ENCODE data around the gene ZNF511.

The ZNF511 gene

DNA sequence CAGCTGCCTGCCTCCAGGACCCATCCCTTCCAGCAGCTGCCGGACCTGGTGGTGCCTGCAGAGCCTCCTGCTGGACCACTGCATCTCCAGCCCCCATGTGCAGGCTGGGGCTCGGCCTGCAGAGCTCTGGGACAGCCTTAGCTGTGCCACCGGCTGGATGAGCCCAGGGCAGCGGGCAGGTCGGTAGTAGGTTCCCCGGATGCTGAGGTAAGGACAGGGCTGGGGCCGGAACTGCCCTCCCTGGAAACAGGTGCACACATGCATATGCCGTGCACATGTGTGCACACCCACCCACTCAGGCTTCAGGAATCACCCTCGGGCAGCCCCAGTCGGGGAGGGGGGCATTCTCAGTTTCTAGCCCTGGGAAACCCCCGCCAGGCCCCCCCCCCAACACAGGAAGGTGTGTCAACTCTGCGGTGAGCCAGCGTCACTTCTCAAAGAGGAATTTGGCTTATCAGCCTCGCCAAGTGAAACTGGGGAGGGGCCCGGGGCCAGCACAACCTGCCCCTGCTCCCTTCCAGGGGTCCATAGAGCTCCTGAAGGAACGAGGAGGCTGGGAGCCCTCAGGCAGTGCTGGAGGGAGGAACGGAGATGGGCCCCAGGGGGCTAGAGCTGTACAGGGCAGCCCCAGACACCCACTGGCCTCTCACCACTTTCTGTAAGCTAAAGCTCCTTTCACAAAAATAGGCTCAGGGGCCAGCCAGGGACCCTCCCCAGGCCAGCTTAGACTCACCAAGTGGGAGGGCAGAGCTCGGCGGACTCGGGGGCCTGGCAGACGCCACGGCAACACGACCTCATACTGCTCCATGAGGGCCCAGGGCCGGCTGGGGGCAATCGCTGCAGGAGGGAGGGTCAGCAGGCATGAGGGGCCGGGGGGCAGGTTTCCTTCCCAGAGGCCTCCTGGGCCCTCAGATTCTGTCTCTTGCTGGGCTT lies 33.7 kb upstream of the ZNF511 start:
- DNase-seq (ENCODE audit: low read depth in 2 of 2) = peak; percentile 45 to 57

DNA sequence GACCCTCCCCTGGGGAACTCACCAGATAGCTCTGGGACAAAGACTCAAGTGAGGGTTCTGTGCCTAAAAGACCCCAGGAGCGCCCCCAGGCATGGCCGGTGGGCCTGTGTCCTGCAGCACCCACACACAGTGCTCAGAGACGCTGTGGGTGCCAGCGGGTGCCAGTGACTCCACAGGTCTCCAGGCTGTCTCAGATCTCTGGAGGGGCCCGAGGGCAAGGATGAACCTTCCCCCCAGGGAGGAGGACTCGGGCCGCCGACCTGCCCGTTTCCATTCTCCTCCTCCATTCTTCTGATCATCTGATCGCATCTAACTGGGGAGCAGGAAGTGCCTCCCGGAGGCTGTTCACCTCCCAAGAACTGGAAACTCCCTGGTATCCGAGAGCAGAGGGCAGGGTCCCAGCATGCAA lies 33.0 kb upstream of the ZNF511 start:
- DNase-seq (ENCODE audit: low read depth in 2 of 2) = peak in 1 of 2 donors; percentile 33

DNA sequence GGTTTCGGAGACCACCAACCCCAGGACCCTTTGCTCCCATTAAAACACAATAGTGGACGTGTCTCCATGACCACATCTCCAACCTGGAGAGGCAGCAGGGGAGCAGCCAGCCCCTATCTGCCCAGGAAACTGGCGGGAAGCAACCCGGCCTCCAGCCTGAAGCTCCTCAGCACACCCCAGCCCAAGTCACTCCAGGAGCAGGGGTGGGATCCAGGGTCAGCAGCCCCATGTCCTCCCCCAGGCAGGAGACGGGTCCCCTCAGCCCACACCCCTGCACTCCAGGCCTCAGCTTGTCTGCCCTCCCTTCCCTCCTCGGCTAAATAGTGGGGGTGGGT lies 32.6 kb upstream of the ZNF511 start:
- no peak for DNase-seq (ENCODE audit: low read depth in 2 of 2)

- peak in 1 of 2 donors; percentile 48 for DNase-seq (ENCODE audit: low read depth in 2 of 2)
These were observed 32.1 kb upstream of the ZNF511 start, which contains the start of gene ADAM8 for GRCh38 chr10:133276435-133277201. Gene ADAM8 (minus strand): TSS chr10:133276868. CDS start chr10:133276817, 51 bp downstream.

DNA sequence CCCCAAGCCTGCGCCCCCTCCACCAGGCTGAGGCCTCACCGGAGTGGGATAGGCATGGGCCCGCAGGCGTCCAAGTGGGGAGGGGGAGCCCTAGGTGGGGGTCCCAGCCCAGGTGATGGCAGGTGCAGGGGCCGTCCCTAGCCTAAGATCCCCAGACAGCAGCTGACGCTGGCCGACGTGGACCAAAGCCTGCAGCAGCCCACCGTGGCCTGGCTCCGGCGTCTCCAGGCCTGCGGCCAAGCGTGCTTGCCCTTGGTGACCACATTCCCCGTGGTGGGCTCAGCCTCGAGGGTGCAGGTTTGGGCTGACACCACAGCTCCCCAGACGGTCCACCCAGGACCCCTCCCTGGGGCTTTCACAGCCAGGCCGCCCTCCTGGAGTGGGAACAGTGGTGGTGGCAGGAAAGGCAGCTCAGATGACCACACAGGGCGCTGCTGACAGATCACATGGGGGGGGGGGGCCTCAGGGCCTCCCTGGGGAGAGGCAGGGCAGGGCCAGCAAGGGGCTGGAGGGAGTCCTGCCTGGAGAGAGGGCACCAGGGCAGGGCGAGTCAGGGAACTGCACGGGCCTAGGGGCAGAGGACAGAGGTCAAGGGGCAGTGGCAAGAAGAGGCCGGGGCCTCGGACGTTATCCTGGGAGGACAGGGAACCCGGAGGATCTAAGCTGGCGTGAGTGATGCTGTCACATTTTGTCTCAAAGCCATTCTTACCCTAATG lies 31.3 kb upstream of the ZNF511 start:
- no peak for DNase-seq (ENCODE audit: low read depth in 2 of 2)

DNA sequence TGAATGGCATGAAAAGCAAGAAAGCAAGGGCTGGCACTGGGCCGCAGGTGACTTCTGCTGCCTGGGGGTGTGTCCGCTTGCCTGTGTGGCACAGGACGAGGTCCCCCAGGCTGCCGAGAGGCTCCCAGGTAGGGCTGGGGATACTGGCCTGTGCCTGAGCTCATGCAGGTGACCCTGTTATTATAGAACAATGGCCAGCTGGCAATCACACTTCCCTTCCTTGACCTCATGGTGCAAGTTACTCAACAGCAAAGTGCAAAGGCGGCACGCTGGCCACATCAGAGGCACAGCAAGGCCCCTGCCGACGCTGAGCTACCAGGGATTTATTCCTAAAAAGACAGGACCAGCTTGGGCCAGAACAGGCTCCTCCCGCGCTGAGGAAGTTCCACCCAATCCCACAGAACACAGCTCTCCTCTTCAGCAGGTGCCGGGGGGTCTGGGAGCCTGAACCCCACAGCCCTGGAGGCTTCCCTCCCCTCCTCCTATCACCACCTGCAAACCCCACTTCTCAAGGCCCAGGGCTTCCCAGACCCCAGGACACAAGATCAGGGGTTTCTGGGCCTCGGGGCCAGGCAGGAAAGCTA lies 30.6 kb upstream of the ZNF511 start:
- DNase-seq (ENCODE audit: low read depth in 2 of 2) = no peak

GRCh38 chr10:133278577-133279265 lies 30.0 kb upstream of the ZNF511 start:
- DNase-seq (ENCODE audit: low read depth in 2 of 2) = peak; percentile 39 to 44

DNA sequence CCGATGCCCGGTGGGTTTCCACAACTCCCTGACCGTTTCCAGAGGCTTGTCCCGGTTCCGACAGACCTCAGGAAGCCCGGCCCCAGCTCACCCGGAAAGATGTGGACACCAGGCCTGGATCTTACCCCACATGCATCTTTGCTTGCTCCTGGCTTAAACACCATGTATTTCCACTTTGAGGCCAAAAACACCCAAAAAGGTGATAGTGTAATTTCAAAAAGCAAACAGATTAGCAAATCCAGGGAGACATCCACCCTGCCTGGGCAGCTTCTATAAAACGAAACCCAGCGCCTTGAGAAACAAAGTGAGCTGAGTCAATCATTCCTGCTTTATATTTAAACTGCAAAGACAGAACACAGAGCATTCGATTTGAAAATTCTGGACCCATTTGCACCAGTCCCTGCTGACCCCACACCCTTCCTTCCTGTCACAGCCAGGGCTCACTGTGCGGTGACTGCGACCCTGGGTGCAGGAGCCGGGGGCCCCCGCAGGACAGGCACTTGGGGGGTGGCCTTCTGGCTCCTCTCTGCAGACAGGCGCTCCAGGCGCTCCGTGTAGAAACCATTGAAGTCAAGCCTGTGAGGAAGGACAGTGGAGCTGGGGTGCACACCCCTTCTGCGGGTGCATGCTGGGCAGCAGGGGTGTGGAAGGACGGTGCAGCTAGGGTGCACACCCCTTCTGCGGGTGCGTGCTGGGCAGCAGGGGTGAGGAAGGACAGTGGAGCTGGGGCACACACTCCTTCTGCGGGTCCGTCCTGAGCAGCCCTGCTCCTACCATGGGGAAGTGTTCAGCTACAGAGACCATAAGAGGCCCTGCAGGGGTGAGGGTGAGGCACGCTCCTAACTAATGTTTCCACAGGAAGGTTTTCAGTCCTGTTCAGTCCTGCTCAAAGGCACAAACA lies 29.1 kb upstream of the ZNF511 start:
- no peak for DNase-seq (ENCODE audit: low read depth in 2 of 2)

- DNase-seq (ENCODE audit: low read depth in 2 of 2) = no peak
These were observed 28.2 kb upstream of the ZNF511 start for GRCh38 chr10:133280391-133281059.

- DNase-seq (ENCODE audit: low read depth in 2 of 2) = no peak
These were observed 27.6 kb upstream of the ZNF511 start for GRCh38 chr10:133281084-133281483.

GRCh38 chr10:133281628-133282372 lies 26.9 kb upstream of the ZNF511 start:
- no peak for DNase-seq (ENCODE audit: low read depth in 2 of 2)

DNA sequence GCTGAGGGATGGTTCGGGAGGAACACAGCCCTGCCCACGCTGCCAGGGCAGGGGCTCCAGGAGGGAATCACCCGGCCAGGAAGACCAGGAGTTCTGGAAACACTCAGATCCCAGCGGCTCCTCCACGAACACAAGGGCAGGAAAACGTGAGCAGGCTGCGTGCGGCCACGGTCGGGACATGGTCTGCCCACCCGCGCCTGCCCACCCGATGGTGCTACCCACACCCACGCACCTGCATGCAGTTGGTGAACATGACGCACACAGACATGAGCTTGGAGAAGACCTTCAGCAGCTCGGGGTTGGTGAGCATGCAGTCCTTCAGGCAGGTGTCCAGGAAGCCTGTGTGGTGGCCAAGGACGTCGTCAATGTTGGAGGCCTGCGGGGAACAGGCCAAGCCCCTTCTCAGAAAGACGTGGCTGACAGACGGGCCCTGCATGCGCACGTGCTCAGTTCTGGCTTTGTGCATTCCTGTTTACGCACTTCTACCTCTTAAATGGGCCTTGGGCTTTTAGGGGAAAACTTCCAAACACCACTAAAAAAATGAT lies 25.8 kb upstream of the ZNF511 start:
- DNase-seq (ENCODE audit: low read depth in 2 of 2) = no peak

DNA sequence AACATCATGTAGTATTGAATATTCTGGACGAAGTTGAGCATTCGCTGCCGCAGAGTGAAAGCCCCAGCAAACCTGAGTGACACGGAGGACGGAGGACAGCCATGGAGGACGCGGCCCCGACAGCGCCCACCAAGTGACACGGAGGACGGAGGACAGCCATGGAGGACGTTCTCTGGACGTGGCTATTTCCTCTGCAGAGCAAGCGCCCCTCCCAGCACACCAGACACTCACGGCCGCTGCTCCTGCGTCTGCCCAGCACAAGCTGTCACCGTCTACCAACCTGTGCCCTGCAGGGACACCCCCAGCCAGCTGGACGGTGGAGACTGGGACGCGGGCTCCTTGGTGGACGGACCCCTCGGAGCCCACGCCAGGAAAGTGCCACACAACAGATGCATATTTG lies 24.8 kb upstream of the ZNF511 start:
- no peak for DNase-seq (ENCODE audit: low read depth in 2 of 2)

DNA sequence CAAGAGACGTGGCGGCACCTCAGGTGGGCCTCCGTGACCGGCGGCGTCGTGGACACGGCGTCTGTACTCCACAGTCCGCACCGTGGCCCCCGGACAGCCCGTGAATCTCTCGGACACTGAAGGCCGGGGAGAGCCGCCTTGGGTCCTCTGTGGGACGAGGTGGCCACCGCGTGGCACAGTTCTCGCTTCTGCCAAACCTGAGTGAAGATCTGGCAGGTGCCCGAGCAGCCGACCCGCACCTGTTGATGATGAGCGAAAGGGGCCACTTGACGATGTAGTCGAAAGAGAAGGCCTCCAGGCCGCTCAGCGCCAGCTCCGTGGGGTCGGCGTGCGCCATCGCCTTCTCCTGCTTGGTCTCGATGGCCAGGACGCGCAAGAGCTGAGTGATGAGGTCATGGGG lies 23.5 kb upstream of the ZNF511 start:
- DNase-seq (ENCODE audit: low read depth in 2 of 2) = no peak

DNA sequence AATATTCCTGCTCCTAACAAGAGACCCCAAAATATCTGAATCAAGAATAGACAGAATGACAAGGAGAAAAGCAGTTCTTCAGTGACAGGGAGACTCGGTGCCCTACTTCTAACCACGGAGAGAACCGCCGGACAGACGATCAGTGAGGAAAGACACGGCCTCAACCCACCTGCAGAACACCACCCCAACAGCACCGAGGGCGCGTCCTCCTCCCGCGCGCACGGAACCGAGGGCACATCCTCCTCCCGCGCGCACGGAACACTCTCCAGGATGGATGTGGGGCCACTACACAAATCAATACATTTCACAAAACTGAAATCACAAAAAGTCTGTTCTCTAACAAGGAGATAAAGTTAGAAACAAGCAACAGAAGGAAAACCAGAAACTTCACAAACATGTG lies 22.3 kb upstream of the ZNF511 start:
- no peak for DNase-seq (ENCODE audit: low read depth in 2 of 2)

DNA sequence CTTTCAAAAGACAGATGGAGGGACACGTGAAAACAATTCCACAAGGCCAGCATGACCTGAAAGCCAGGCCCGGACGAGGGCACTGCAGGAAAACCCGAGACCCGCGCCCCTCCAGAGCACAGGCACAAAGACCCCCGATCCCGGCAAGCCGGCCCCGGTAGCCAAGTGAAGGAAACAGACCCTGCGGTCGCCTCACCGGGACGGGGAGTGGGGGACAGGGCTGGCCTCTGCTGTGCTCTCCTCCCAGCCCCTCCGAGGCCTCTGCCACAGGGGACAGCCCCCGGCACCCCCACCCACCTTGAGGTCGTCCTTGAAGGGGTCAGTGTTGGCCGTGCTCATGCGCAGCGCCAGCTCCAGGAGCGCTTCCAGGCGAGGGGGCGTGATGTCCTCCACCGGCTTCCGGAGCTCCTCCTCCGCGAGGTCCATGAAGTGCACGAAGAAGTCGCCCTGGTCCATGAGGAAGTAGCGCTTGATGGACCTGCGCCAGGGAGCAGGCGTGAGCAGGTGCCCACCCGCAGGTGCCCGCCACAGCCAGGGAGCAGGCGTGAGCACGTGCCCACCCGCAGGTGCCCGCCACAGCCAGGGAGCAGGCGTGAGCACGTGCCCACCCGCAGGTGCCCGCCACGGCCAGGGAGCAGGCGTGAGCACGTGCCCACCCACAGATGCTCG lies 20.7 kb upstream of the ZNF511 start:
- no peak for DNase-seq (ENCODE audit: low read depth in 2 of 2)

- DNase-seq (ENCODE audit: low read depth in 2 of 2) = no peak
These were observed 19.0 kb upstream of the ZNF511 start for GRCh38 chr10:133289761-133290160.

All from stimulated activated CD8-positive, alpha-beta memory T cell treated with anti-CD3 and anti-CD28 coated beads, Interleukin-2, amount 100 ng/mL, for 1 hour (primary cell).